ENCODE measurements around the gene CES5A.

The CES5A gene

GRCh38 chr16:55825115-55825728, 50.0 kb downstream of the CES5A start:
- no peak for TF ChIP-seq EZH2phosphoT487 (IDR thresholded peaks at IDR 0.05; ENCODE audit: borderline replicate concordance, low read length)
- no peak for TF ChIP-seq CTCF (IDR thresholded peaks at IDR 0.05; ENCODE audit: low read depth, low read length, poor library complexity, severe bottlenecking)
- Histone ChIP-seq H3K36me3 (ENCODE audit: control insufficient read depth, low read length) (no peaks in the 10 kb centered on the region), H3K27me3 (ENCODE audit: control insufficient read depth, low read length) (no peaks in the 10 kb centered on the region), H4K20me1 (ENCODE audit: control insufficient read depth, insufficient read depth, low read depth, low read length) (no peaks in the 10 kb centered on the region), H3K4me3 (ENCODE audit: low read length) (no peak overlapping the region), H3K9me3 (ENCODE audit: control insufficient read depth, insufficient read depth, low read length) (no peaks in the 10 kb centered on the region), H3F3A (ENCODE audit: control insufficient read depth, insufficient read depth) (no peaks in the 10 kb centered on the region), H3K4me1 (ENCODE audit: control insufficient read depth, low read length) (no peaks in the 10 kb centered on the region), H3K27ac (ENCODE audit: low read depth, low read length) (no peak overlapping the region), H3K79me2 (ENCODE audit: control insufficient read depth, low read length) (no peaks in the 10 kb centered on the region), H3K9me2 (replicated peaks; ENCODE audit: control insufficient read depth, low read length) (no peaks in the 10 kb centered on the region), H3K4me2 (ENCODE audit: low read length) (no peak overlapping the region)

DNA sequence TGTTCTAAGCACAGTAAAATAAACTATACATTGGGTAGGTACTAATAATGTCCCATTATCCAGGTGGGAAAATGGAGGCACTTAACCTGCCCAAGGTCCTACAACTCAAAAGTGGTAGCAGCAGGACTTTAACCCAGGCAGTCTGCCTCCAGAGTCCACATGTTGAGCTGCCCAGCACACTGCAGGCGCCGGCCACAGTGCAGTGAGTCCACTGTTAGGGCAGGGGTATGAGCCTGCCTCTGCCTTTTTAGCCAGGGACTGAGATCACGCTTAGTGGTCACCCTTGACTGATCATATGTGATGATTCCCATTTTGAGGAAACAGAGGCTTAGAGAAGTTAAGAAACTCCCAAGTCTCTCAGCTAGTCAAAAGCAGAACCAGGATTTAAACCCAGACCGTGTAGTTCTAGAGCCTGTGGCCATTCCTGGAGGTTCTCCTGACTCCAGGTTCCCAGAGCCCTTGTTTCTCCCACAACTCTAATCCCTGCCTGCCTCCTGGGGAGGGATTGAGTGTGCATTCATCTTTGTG, 50.6 kb downstream of the CES5A start:
- no peaks in the 10 kb centered on the region for H3K4me1 ChIP-seq (ENCODE audit: control insufficient read depth, low read length)
- no peaks in the 10 kb centered on the region for H3K9me3 ChIP-seq (ENCODE audit: control insufficient read depth, insufficient read depth, low read length)
- TF ChIP-seq CTCF (IDR thresholded peaks at IDR 0.05; ENCODE audit: low read depth, low read length, poor library complexity, severe bottlenecking) (no peak), EZH2phosphoT487 (IDR thresholded peaks at IDR 0.05; ENCODE audit: borderline replicate concordance, low read length) (no peak)
- no peaks in the 10 kb centered on the region for H3K9me2 ChIP-seq (replicated peaks; ENCODE audit: control insufficient read depth, low read length)
- no peaks in the 10 kb centered on the region for H4K20me1 ChIP-seq (ENCODE audit: control insufficient read depth, insufficient read depth, low read depth, low read length)
- no peaks in the 10 kb centered on the region for H3K27me3 ChIP-seq (ENCODE audit: control insufficient read depth, low read length)
- no peaks in the 10 kb centered on the region for H3K36me3 ChIP-seq (ENCODE audit: control insufficient read depth, low read length)
- no peaks in the 10 kb centered on the region for H3F3A ChIP-seq (ENCODE audit: control insufficient read depth, insufficient read depth)
- no peak overlapping the region for H3K4me2 ChIP-seq (ENCODE audit: low read length)
- H3K4me3 ChIP-seq (ENCODE audit: low read length): no peak overlapping the region
- no peaks in the 10 kb centered on the region for H3K79me2 ChIP-seq (ENCODE audit: control insufficient read depth, low read length)
- no peak overlapping the region for H3K27ac ChIP-seq (ENCODE audit: low read depth, low read length)

DNA sequence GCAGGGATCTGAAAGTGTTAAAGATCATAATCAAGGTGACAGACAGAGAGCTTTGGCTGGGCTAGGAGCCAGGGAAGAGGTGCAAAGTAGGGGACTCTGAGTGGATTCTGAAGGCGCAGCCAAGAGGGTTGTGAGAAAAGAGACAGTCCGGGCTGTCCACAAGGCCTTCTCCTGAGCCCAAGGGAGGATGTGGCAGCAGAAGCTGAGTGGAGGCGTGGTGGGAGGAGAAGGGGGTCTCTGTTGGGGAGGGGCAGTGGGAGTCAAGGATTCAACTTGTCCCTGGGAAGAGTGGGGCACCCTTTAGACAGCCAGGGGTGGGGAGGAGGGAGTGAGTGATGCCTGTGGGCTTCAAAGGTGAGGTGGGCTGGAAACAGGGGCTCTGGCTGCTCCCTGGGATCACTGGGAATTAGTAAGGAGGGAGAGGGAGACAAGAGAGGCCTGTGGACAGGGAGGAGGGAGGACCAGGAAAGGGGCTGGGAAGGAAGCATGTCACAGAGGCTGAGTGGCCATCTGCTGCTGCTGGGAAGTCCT, 52.8 kb downstream of the CES5A start:
- Histone ChIP-seq H3K79me2 (ENCODE audit: control insufficient read depth, low read length) (no peaks in the 10 kb centered on the region), H3K4me1 (ENCODE audit: control insufficient read depth, low read length) (no peaks in the 10 kb centered on the region), H4K20me1 (ENCODE audit: control insufficient read depth, insufficient read depth, low read depth, low read length) (no peaks in the 10 kb centered on the region), H3K9me3 (ENCODE audit: control insufficient read depth, insufficient read depth, low read length) (no peaks in the 10 kb centered on the region), H3F3A (ENCODE audit: control insufficient read depth, insufficient read depth) (no peaks in the 10 kb centered on the region), H3K27me3 (ENCODE audit: control insufficient read depth, low read length) (no peaks in the 10 kb centered on the region), H3K9me2 (replicated peaks; ENCODE audit: control insufficient read depth, low read length) (no peaks in the 10 kb centered on the region), H3K36me3 (ENCODE audit: control insufficient read depth, low read length) (no peaks in the 10 kb centered on the region), H3K27ac (ENCODE audit: low read depth, low read length) (no peak overlapping the region), H3K4me2 (ENCODE audit: low read length) (no peak overlapping the region), H3K4me3 (ENCODE audit: low read length) (no peak overlapping the region)
- TF ChIP-seq CTCF (IDR thresholded peaks at IDR 0.05; ENCODE audit: low read depth, low read length, poor library complexity, severe bottlenecking) (no peak), EZH2phosphoT487 (IDR thresholded peaks at IDR 0.05; ENCODE audit: borderline replicate concordance, low read length) (no peak)

Measured in DOHH2 (cell line).